GM08714 (cell line): Measurements from ENCODE around the gene WNT10A.
A peak's percentile ranks its signal among the peaks of the same experiment; 100 is the strongest.
"Not testable (repeated sequence)": the region's sequence is repeated elsewhere in the genome, so short reads cannot be mapped to it uniquely, and the experiment has no call there.

ENCODE experiments used
- H3K4me3 ChIP-seq: fragments of 200-500 bp; sonication (Bioruptor generic); 2 replicates; pipeline ENCODE4 v1.5.1; 2014; ENCODE audit warnings: mild to moderate bottlenecking, low read length, inconsistent platforms
- ZNF274 ChIP-seq: IDR thresholded peaks from 2 replicates; pipeline ENCODE4 v1.6.1; 2012; ENCODE audit warnings: mild to moderate bottlenecking, low read depth, low read length

The WNT10A gene

DNA sequence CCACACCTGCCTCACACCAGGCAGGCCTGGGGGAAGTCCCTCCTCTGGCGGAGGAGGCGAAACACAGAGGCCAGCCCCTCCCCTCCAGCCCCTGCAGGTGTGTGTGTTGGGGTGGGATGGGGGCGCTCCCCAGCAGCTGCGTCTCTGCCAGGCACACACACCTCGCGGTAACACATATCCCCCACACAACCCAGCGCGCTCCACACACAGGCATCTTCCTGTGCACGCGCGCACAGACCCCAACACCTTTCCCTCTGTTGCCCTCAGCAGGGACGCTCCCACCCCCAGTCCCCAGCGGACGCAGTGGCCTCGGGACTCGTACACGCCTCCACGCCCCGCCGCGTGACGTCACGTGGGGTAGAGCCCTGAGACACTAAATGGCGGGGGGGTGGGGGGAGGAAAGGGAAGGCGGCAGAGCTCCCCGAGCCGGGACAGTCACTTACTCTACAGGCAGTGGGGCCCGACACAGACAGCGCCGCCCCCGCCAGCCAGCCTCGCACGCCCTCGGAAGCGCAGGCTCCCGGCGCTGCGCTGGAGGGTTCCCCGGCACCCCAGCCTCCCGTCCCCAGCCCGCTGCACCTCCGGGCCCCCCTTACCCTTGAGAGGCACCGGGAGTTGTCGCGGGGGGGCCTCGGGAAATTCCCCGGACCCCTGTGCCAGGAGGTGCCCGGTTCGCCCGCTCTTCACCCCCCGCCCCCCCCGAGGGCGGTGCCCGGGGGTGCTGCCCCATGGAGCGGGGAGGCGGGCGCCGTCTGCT is at the start of gene WNT10A:
Gene WNT10A, plus strand, starts transcription at position 751 of the 757 bp plus-strand sequence. CDS start 144 bp downstream, outside the sequence.
- no peak for TF ChIP-seq ZNF274
- H3K4me3 ChIP-seq, result peak within 1 kb of the TSS; percentile 18; the same call in 1 of the 2 replicates

DNA sequence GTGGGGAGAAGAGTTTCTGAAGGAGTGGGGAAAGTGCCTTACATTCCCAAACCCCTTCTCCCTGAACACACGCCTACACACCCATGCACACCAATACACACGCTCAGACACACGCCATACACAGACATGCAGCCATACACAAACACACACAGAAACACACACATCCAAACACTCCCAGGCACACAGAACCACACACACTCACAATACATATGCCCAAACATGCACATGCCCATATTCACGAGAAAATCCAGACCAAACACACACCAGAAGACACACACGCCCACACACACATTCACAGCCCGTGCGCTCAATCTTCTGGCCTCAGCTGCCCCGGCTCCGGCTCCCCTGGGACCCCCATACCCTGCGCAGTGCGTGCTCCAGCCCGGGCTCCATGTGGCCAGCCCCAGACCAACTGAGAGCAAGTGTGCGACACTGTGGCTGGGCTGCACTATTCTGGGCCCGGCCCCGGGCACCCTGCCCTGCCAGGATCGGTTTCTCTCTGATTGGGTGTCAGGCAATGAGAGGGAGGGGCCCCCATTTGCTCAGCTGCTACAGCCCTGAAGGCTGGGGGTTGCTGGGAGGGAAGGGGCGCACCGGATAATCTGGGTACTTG is 49.2 kb upstream of the WNT10A start, which contains the start of gene PRKAG3:
Gene PRKAG3, minus strand, starts transcription at position 426 of the 613 bp plus-strand sequence.
- no peak within 1 kb of the TSS for H3K4me3 ChIP-seq
- no peak for TF ChIP-seq ZNF274

- H3K4me3 ChIP-seq, result no peak overlapping the region
- TF ChIP-seq ZNF274, result no peak
These were observed 48.6 kb upstream of the WNT10A start for GRCh38 chr2:218832081-218832480.

DNA sequence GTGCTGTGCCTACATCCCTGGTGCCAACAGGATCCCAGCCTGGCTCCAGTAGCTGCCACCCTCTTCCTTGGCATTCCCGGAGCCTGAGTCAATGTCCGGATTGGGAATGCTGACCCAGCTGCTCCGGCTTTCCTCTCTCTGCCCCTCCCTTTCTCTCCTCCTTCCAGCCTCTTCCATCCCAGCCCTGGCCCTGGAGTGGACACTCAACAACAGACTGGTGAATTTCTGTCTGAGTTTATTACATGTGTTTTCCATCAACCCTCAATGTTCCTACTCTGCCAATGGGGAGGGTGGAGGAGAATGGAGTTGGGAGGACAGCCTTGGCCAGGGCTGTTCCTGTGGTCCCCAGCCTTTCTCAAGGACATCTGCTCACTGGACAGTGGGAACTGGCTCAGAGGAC is 48.1 kb upstream of the WNT10A start:
- TF ChIP-seq ZNF274, result no peak
- no peak overlapping the region for H3K4me3 ChIP-seq

DNA sequence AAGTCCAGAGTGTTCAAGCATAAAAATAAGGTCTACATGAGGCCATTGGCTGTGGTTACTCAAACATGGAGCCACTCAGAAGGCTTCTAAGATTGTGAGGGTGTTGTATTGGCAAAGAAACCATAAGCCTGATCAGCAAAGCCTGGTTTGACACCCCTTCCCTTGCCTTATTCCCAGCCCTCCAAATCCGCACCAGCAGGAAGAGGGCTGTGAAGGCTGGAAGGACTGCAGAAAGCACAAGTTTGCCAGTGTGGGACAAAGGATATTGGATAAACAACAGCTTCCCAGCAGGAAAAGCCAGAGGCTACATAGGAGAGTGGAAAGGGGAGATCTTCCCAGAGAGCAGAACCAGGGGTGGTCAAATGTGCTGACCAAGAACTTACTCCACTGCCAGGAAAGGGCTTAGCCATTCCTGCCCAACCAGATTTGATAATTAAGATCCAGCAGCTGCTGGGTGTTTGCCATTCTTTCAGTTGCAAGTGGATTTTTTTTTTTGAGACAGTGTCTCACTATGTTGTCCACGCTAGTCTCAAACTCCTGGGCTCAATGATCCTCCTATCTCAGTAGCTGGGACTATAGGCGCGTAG is 47.5 kb upstream of the WNT10A start:
- no peak overlapping the region for H3K4me3 ChIP-seq
- no peak for TF ChIP-seq ZNF274

DNA sequence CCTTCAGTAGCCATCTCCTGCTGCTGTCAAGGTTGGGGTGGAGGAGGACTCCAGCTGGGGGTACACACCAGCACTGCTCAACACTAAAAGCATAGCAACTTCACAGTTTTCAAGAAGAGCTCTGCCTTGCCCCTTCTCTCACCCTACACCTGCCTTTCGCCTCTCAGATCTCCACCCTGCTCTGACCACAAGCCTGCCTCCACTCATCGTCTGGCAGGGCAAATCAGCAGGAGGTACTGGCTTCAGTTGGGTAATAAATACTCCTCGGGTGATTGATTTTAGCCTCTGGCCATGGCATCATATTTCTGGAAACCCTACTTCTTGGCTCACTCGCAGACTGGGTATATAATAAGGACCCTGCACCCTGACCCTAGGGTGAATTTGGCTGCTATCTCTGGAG is 46.0 kb upstream of the WNT10A start:
- no peak for TF ChIP-seq ZNF274
- H3K4me3 ChIP-seq, result no peak overlapping the region

DNA sequence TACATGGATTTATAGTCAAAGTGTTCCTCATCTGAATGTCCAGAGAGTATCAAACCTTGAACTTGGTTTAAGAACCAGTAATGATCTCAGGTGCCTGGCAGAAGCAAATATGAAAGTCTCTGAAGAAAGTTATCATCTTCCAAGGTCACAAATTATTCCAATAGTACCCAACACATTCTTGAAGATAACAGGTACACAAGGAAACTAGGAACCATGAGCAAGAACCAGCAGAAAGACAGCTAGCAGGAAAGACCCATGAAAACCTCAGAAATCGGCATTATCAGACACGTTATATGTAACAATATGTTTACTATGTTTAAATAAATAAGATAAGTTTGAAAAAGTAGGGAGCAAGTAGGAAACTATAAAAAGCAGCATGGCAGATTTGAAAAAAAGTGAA is 43.2 kb upstream of the WNT10A start:
- no peak for TF ChIP-seq ZNF274

GRCh38 chr2:218839430-218839829 is 41.2 kb upstream of the WNT10A start:
- no peak for TF ChIP-seq ZNF274

More for the DNA sequence above, 43.2 kb upstream of the WNT10A start:
- H3K4me3 ChIP-seq, result no peak overlapping the region

GRCh38 chr2:218839888-218840287 is 40.8 kb upstream of the WNT10A start:
- TF ChIP-seq ZNF274, result no peak
- no peak overlapping the region for H3K4me3 ChIP-seq

More at GRCh38 chr2:218839430-218839829, 41.2 kb upstream of the WNT10A start:
- H3K4me3 ChIP-seq, result no peak overlapping the region

DNA sequence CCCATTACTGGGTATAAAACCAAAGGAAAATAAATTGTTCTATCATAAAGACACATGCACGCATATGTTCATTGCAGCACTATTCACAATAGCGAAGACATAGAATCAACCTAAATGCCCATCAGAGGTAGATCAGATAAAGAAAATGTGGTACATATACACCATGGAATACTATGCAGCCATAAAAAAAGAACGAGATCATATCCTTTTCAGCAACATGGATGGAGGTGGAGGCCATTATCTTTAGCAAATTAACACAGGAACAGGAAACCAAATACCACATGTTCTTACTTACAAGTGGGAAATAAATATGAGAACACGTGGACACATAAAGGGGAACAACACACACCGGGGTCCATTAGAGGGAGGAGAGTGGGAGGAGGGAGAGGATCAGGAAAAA is 36.3 kb upstream of the WNT10A start:
- H3K4me3 ChIP-seq, result not testable (repeated sequence)

DNA sequence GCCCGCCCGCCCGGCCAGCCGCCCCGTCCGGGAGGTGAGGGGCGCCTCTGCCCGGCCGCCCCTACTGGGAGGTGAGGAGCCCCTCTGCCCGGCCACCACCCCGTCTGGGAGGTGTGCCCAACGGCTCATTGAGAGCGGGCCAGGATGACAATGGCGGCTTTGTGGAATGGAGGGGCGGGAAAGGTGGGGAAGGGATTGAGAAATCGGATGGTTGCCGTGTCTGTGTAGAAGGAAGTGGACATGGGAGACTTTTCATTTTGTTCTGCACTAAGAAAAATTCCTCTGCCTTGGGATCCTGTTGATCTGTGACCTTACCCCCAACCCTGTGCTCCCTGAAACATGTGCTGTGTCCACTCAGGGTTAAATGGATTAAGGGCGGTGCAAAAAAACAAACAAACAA is 33.7 kb upstream of the WNT10A start:
- H3K4me3 ChIP-seq, result not testable (repeated sequence)

DNA sequence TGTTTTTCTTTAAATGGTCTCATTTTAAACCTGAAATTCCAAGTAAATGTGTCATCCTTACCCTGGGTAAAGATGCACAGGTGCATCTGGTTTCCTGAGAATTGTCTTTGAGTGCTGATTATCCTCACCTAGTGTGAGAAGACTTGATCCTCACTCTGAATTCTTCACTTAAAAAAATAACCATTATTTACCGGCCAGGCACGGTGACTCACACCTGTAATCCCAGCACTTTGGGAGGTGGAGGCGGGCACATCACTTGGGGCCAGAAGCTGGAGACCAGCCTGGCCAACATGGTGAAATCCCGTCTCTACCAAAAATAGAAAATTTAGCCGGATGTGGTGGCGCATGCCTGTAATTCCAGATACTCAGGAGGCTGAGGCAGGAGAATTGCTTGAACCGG is 30.9 kb upstream of the WNT10A start:
- H3K4me3 ChIP-seq, result no peak overlapping the region
- no peak for TF ChIP-seq ZNF274

- no peak for TF ChIP-seq ZNF274
- H3K4me3 ChIP-seq, result no peak overlapping the region
These were observed 29.9 kb upstream of the WNT10A start for GRCh38 chr2:218850796-218851195.

GRCh38 chr2:218851286-218851685 is 29.4 kb upstream of the WNT10A start:
- no peak overlapping the region for H3K4me3 ChIP-seq
- no peak for TF ChIP-seq ZNF274
